SK-N-SH treated with all-trans-retinoic acid at 6 μM for 48 hours (cell line): ENCODE data around the gene GNB2.

Source experiments
- ATAC-seq: fragments of 200-7000 bp; cut with Tn5 transposase; 3 replicates; pipeline ENCODE4 v1.9.1; 2020; ENCODE audit warnings: mild to moderate bottlenecking, moderate library complexity
- ARNTL ChIP-seq: fragments of 450-650 bp; formaldehyde crosslinking; IDR thresholded peaks from 2 replicates; pipeline ENCODE4 v1.5.0; 2020; ENCODE audit warnings: low read depth, mild to moderate bottlenecking, moderate library complexity, borderline replicate concordance
- BACH2 ChIP-seq: fragments of 250-450 bp; sonication (Bioruptor Pico); IDR thresholded peaks from 2 replicates; pipeline ENCODE4 v1.9.0; 2021; ENCODE audit warnings: mild to moderate bottlenecking, borderline replicate concordance
- CSDC2 ChIP-seq: fragments of 250-450 bp; sonication (Bioruptor Pico); IDR thresholded peaks from 2 replicates; pipeline ENCODE4 v1.5.0; 2020; ENCODE audit warnings: mild to moderate bottlenecking, moderate library complexity
- ESRRG ChIP-seq: fragments of 250-450 bp; sonication (Bioruptor Pico); IDR thresholded peaks from 2 replicates; pipeline ENCODE4 v1.6.1; 2021; ENCODE audit warnings: mild to moderate bottlenecking
- GLIS3 ChIP-seq: fragments of 250-450 bp; sonication (Bioruptor Pico); IDR thresholded peaks from 2 replicates; pipeline ENCODE4 v1.5.0; 2020; ENCODE audit warnings: mild to moderate bottlenecking, moderate library complexity
- OSR1 ChIP-seq: fragments of 250-450 bp; sonication (Bioruptor Pico); IDR thresholded peaks from 2 replicates; pipeline ENCODE4 v1.8.0; 2022; ENCODE audit warnings: moderate library complexity, mild to moderate bottlenecking, inconsistent platforms
- PPARA ChIP-seq: fragments of 250-450 bp; sonication (Bioruptor Pico); IDR thresholded peaks from 2 replicates; pipeline ENCODE4 v1.5.0; 2020; ENCODE audit warnings: mild to moderate bottlenecking, borderline replicate concordance
- SNAI2 ChIP-seq: fragments of 250-450 bp; sonication (Bioruptor Pico); IDR thresholded peaks from 2 replicates; pipeline ENCODE4 v1.5.0; 2020; ENCODE audit warnings: mild to moderate bottlenecking, moderate library complexity
- TCF4 ChIP-seq: fragments of 250-450 bp; sonication (Bioruptor Pico); IDR thresholded peaks from 2 replicates; pipeline ENCODE4 v1.8.0; 2021; ENCODE audit warnings: mild to moderate bottlenecking, moderate library complexity, borderline replicate concordance
- TOX ChIP-seq: fragments of 250-450 bp; sonication (Bioruptor Pico); IDR thresholded peaks from 2 replicates; pipeline ENCODE4 v1.8.0; 2021; ENCODE audit warnings: mild to moderate bottlenecking, moderate library complexity, borderline replicate concordance
- ZC3H10 ChIP-seq: fragments of 250-450 bp; sonication (Bioruptor Pico); IDR thresholded peaks from 2 replicates; pipeline ENCODE4 v1.5.1; 2021; ENCODE audit warnings: mild to moderate bottlenecking, moderate library complexity
- ZFP3 ChIP-seq: fragments of 250-450 bp; sonication (Bioruptor Pico); IDR thresholded peaks from 2 replicates; pipeline ENCODE4 v1.5.0; 2020; ENCODE audit warnings: mild to moderate bottlenecking, moderate library complexity
- ZFP30 ChIP-seq: fragments of 450-650 bp; formaldehyde crosslinking; IDR thresholded peaks from 2 replicates; pipeline ENCODE4 v1.5.0; 2022; ENCODE audit warnings: mild to moderate bottlenecking, moderate library complexity
- ZNF70 ChIP-seq: fragments of 450-650 bp; formaldehyde crosslinking; IDR thresholded peaks from 2 replicates; pipeline ENCODE4 v1.5.0; 2020; ENCODE audit warnings: mild to moderate bottlenecking, moderate library complexity
- TF ChIP-seq, protein P1 (sequence below): fragments of 250-450 bp; sonication (Bioruptor Pico); IDR thresholded peaks from 2 replicates; pipeline ENCODE4 v1.5.1; 2020; ENCODE audit warnings: low read depth, mild to moderate bottlenecking, moderate library complexity
- TF ChIP-seq, protein P2 (sequence below): fragments of 250-450 bp; sonication (Bioruptor Pico); IDR thresholded peaks from 2 replicates; pipeline ENCODE4 v1.8.0; 2020; ENCODE audit warnings: mild to moderate bottlenecking, moderate library complexity, borderline replicate concordance
- TF ChIP-seq, protein P3 (sequence below): fragments of 250-450 bp; sonication (Bioruptor Pico); IDR thresholded peaks from 2 replicates; pipeline ENCODE4 v1.5.0; 2020; ENCODE audit warnings: mild to moderate bottlenecking, moderate library complexity
- TF ChIP-seq, protein P4 (sequence below): fragments of 250-450 bp; sonication (Bioruptor Pico); IDR thresholded peaks from 2 replicates; pipeline ENCODE4 v1.5.1; 2021; ENCODE audit warnings: mild to moderate bottlenecking, moderate library complexity

Gene GNB2

DNA sequence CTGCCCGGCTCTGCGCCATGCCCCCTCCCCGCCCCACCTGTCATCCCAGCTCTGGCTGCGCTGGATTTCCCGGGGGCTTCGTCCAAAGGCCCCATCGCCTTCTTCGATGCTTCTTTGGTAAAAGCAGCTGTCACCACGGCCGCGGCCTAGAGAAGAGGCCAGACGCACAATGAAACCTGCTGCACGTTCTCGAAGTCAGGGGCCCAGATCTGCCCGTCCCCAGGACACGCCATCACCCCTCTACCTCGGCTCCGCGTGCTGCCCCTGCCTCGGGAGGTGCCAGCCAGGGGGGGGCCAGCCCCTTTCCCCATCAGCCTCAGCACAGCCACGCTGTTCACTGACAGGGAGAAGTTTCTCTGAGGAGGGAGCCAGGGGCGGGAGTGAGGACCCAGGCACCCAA lies 13.7 kb downstream of the GNB2 start:
- no peak for ATAC-seq

DNA sequence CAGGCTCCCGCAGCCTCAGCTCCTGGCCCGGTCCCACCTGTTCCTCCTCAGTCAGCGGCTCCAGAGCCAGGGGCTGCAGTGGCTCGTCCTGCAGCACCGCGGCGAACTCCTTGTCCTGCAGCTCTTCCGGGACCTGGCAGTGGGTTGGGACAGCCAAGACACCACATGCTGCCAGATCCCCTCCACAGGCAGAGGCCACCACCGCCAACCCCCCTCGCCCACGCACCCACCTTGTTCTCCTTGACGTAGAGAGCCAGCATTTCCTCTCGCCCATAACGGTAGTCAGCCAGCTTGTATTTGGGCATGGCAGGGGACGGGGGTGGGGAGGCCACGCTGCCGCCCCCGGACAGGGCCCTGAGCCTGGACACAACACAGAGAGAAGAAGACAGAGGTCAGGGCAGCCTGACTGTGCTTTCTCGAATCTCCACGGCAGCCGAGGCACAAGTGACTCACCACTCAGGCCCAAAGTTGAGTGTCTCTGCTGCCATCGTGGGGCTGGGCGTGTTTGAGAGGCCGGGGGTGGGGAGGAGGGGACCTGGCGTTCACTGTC lies 14.3 kb downstream of the GNB2 start:
- ATAC-seq, result no peak
- TF ChIP-seq CSDC2 (CRISPR knock-in tag) (no peak), ESRRG (CRISPR knock-in tag) (no peak), SNAI2 (CRISPR knock-in tag) (no peak), ZFP30 (no peak)
- TF ChIP-seq, protein P1, sequence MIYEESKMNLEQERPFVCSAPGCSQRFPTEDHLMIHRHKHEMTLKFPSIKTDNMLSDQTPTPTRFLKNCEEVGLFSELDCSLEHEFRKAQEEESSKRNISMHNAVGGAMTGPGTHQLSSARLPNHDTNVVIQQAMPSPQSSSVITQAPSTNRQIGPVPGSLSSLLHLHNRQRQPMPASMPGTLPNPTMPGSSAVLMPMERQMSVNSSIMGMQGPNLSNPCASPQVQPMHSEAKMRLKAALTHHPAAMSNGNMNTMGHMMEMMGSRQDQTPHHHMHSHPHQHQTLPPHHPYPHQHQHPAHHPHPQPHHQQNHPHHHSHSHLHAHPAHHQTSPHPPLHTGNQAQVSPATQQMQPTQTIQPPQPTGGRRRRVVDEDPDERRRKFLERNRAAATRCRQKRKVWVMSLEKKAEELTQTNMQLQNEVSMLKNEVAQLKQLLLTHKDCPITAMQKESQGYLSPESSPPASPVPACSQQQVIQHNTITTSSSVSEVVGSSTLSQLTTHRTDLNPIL (CRISPR knock-in tag), result no peak
- TF ChIP-seq, protein P2, sequence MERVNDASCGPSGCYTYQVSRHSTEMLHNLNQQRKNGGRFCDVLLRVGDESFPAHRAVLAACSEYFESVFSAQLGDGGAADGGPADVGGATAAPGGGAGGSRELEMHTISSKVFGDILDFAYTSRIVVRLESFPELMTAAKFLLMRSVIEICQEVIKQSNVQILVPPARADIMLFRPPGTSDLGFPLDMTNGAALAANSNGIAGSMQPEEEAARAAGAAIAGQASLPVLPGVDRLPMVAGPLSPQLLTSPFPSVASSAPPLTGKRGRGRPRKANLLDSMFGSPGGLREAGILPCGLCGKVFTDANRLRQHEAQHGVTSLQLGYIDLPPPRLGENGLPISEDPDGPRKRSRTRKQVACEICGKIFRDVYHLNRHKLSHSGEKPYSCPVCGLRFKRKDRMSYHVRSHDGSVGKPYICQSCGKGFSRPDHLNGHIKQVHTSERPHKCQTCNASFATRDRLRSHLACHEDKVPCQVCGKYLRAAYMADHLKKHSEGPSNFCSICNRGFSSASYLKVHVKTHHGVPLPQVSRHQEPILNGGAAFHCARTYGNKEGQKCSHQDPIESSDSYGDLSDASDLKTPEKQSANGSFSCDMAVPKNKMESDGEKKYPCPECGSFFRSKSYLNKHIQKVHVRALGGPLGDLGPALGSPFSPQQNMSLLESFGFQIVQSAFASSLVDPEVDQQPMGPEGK (CRISPR knock-in tag), result no peak

More for the DNA sequence above, 13.7 kb downstream of the GNB2 start:
- no peak for TF ChIP-seq ARNTL (CRISPR knock-in tag)
- TF ChIP-seq TOX (CRISPR knock-in tag), result no peak
- TF ChIP-seq, protein P3, sequence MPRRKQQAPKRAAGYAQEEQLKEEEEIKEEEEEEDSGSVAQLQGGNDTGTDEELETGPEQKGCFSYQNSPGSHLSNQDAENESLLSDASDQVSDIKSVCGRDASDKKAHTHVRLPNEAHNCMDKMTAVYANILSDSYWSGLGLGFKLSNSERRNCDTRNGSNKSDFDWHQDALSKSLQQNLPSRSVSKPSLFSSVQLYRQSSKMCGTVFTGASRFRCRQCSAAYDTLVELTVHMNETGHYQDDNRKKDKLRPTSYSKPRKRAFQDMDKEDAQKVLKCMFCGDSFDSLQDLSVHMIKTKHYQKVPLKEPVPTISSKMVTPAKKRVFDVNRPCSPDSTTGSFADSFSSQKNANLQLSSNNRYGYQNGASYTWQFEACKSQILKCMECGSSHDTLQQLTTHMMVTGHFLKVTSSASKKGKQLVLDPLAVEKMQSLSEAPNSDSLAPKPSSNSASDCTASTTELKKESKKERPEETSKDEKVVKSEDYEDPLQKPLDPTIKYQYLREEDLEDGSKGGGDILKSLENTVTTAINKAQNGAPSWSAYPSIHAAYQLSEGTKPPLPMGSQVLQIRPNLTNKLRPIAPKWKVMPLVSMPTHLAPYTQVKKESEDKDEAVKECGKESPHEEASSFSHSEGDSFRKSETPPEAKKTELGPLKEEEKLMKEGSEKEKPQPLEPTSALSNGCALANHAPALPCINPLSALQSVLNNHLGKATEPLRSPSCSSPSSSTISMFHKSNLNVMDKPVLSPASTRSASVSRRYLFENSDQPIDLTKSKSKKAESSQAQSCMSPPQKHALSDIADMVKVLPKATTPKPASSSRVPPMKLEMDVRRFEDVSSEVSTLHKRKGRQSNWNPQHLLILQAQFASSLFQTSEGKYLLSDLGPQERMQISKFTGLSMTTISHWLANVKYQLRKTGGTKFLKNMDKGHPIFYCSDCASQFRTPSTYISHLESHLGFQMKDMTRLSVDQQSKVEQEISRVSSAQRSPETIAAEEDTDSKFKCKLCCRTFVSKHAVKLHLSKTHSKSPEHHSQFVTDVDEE (CRISPR knock-in tag), result no peak
- TF ChIP-seq TCF4 (CRISPR knock-in tag), result no peak
- TF ChIP-seq GLIS3 (CRISPR knock-in tag), result no peak
- TF ChIP-seq ZC3H10 (CRISPR knock-in tag), result no peak
- TF ChIP-seq ZFP3 (CRISPR knock-in tag), result no peak
- TF ChIP-seq, protein P1 (CRISPR knock-in tag), result no peak
- TF ChIP-seq OSR1 (CRISPR knock-in tag), result no peak
- TF ChIP-seq, protein P4, sequence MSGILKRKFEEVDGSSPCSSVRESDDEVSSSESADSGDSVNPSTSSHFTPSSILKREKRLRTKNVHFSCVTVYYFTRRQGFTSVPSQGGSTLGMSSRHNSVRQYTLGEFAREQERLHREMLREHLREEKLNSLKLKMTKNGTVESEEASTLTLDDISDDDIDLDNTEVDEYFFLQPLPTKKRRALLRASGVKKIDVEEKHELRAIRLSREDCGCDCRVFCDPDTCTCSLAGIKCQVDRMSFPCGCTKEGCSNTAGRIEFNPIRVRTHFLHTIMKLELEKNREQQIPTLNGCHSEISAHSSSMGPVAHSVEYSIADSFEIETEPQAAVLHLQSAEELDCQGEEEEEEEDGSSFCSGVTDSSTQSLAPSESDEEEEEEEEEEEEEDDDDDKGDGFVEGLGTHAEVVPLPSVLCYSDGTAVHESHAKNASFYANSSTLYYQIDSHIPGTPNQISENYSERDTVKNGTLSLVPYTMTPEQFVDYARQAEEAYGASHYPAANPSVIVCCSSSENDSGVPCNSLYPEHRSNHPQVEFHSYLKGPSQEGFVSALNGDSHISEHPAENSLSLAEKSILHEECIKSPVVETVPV (CRISPR knock-in tag), result no peak

DNA sequence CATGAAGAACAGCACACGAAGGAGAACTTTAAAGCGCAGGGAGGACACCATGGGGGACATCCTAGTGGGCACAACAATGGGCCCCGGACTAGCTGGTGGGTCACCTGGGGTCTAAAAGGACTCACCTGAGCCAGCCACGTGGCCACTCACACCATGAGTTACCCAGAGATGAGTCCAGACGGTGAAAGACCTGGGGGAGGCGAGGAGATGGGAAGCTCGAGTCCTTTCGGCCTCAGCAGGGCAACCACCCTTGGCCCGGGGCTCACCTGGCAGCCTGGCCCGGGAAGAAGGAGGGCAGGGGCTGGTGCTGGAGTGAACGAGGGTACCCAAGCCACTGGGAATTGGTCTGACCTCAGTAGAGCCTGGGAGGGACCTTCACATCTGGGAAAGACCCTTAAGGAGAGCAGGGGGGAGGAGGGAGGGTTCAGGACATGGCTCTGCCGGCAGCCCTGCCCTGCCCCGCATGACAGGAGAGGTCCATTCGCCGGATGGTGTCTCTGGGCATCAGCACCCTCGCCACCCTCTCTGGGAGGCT lies 14.9 kb downstream of the GNB2 start:
- ATAC-seq, result no peak
- no peak for TF ChIP-seq OSR1 (CRISPR knock-in tag)
- TF ChIP-seq TCF4 (CRISPR knock-in tag), result no peak
- TF ChIP-seq, protein P3 (CRISPR knock-in tag), result no peak
- no peak for TF ChIP-seq ZC3H10 (CRISPR knock-in tag)
- no peak for TF ChIP-seq SNAI2 (CRISPR knock-in tag)
- TF ChIP-seq TOX (CRISPR knock-in tag), result no peak
- no peak for TF ChIP-seq ZFP3 (CRISPR knock-in tag)
- TF ChIP-seq, protein P4 (CRISPR knock-in tag), result no peak
- TF ChIP-seq ZFP30, result no peak
- TF ChIP-seq CSDC2 (CRISPR knock-in tag), result no peak
- TF ChIP-seq, protein P1 (CRISPR knock-in tag), result no peak
- TF ChIP-seq BACH2 (CRISPR knock-in tag), result no peak
- no peak for TF ChIP-seq PPARA (CRISPR knock-in tag)
- no peak for TF ChIP-seq ZNF70 (CRISPR knock-in tag)
